K562 (cell line): ENCODE data around the gene DUSP28. TPM values are rescaled to one million over a fixed set of nuclear protein-coding genes. Genes with fewer than 3 reads are reported as not detected.

Experiments used
- BRCA1 ChIP-seq, 2 experiments: fragments of 450-650 bp in 1 of 2; sonication (generic) in 1 of 2; formaldehyde crosslinking in 1 of 2; IDR thresholded peaks; 2 replicates each; pipeline versions ENCODE4 v1.5.0 to v1.6.1; 2017 to 2020; ENCODE audit warnings: mild to moderate bottlenecking in 1 of 2, missing genetic modification reagents in 1 of 2
- ETV5 ChIP-seq: sonication (generic); formaldehyde crosslinking; IDR thresholded peaks from 2 replicates; pipeline ENCODE4 v1.4.0; 2020; ENCODE audit warnings: low read depth, mild to moderate bottlenecking, missing genetic modification reagents
- PPARD ChIP-seq: fragments of 250-450 bp; sonication (Bioruptor Pico); IDR thresholded peaks from 2 replicates; pipeline ENCODE4 v1.8.0; 2022; ENCODE audit warnings: inconsistent platforms, mild to moderate bottlenecking, moderate library complexity
- YY1 ChIP-seq, 3 experiments: IDR thresholded peaks; 2 replicates each; pipeline ENCODE4 v1.6.1; 2011; ENCODE audit warnings: low read length in 2 of 3, mild to moderate bottlenecking in 2 of 3, moderate library complexity in 2 of 3, borderline replicate concordance in 1 of 3, control low read depth in 1 of 3, low read depth in 1 of 3; ENCODE audit not compliant: insufficient read depth in 3 of 3, insufficient replicate concordance in 2 of 3, control insufficient read depth in 1 of 3, insufficient read length in 1 of 3; ENCODE audit errors: extremely low read depth in 1 of 3
- ZC3H11A ChIP-seq: IDR thresholded peaks from 2 replicates; pipeline ENCODE4 v1.6.1; 2012; ENCODE audit warnings: low read depth, low read length, improper control_type of control experiment
- polyA plus RNA-seq, 8 experiments: library from polyadenylated mRNA; depleted of rRNA in 4 of 8; stranded (reverse) in 5 of 8; unstranded in 3 of 8; fragments of >200 nt; fragmentation: Nextera tagmentation in 2 of 8; fragmentation: Illumina TruSeq in 1 of 8; extraction: Ambion mirVana in 2 of 8; extraction: Trizol in 1 of 8; gene quantifications; 2 replicates each; pipeline versions ENCODE4 v1.2.1 to v1.2.3, GENCODE V29; 2011 to 2014; ENCODE audit warnings: inconsistent platforms in 1 of 8, missing spikeins in 1 of 8
- total RNA-seq, 7 experiments: library from RNA; depleted of rRNA in 6 of 7; stranded (reverse); fragments of >200 nt in 6 of 7; fragmentation: Illumina TruSeq in 2 of 7; extraction: Trizol in 2 of 7; gene quantifications; 2 replicates each; pipeline versions ENCODE4 v1.2.1 to v1.2.3, GENCODE V29; 2011 to 2021; ENCODE audit warnings: low replicate concordance in 1 of 7
- TF ChIP-seq, protein P1 (sequence below): fragments of 250-450 bp; sonication (Bioruptor Pico); IDR thresholded peaks from 2 replicates; pipeline ENCODE4 v1.4.0; 2020; ENCODE audit warnings: borderline replicate concordance
- TF ChIP-seq, protein P2 (sequence below): fragments of 250-450 bp; sonication (Bioruptor Pico); IDR thresholded peaks from 2 replicates; pipeline ENCODE4 v1.8.0; 2022; ENCODE audit warnings: moderate library complexity, mild to moderate bottlenecking, inconsistent platforms
- TF ChIP-seq, protein P3 (sequence below): fragments of 450-650 bp; formaldehyde crosslinking; IDR thresholded peaks from 2 replicates; pipeline ENCODE4 v1.4.0; 2020; ENCODE audit warnings: mild to moderate bottlenecking, moderate library complexity

Gene DUSP28
- total and polyA plus RNA-seq, 9 of the 15 experiments (the other 6 are each of a cell fraction or from before 2014, with no cell fraction given): 2.8 to 8.1 (median 4.2) TPM

GRCh38 chr2:240563951-240564560 is 3.9 kb downstream of the DUSP28 start (continued):
- TF ChIP-seq, protein P1, sequence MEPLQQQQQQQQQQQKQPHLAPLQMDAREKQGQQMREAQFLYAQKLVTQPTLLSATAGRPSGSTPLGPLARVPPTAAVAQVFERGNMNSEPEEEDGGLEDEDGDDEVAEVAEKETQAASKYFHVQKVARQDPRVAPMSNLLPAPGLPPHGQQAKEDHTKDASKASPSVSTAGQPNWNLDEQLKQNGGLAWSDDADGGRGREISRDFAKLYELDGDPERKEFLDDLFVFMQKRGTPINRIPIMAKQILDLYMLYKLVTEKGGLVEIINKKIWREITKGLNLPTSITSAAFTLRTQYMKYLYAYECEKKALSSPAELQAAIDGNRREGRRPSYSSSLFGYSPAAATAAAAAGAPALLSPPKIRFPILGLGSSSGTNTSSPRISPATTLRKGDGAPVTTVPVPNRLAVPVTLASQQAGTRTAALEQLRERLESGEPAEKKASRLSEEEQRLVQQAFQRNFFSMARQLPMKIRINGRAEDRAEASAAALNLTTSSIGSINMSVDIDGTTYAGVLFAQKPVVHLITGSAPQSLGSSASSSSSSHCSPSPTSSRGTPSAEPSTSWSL (CRISPR knock-in tag): no peak
- TF ChIP-seq ETV5 (no peak), BRCA1 (IDR thresholded peaks at IDR 0.05) (no peak), BRCA1 (CRISPR knock-in tag; IDR thresholded peaks at IDR 0.05) (no peak), ZC3H11A (no peak), PPARD (CRISPR knock-in tag) (no peak), YY1 (IDR thresholded peaks at IDR 0.05; ENCODE audit: borderline replicate concordance in 1 of 3, control insufficient read depth in 1 of 3, extremely low read depth in 1 of 3, insufficient read depth in 3 of 3, insufficient read length in 1 of 3, insufficient replicate concordance in 2 of 3, low read depth in 1 of 3, low read length in 2 of 3) (no peak)
- TF ChIP-seq, protein P2, sequence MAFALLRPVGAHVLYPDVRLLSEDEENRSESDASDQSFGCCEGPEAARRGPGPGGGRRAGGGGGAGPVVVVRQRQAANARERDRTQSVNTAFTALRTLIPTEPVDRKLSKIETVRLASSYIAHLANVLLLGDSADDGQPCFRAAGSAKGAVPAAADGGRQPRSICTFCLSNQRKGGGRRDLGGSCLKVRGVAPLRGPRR (CRISPR knock-in tag): no peak
- TF ChIP-seq, protein P3, sequence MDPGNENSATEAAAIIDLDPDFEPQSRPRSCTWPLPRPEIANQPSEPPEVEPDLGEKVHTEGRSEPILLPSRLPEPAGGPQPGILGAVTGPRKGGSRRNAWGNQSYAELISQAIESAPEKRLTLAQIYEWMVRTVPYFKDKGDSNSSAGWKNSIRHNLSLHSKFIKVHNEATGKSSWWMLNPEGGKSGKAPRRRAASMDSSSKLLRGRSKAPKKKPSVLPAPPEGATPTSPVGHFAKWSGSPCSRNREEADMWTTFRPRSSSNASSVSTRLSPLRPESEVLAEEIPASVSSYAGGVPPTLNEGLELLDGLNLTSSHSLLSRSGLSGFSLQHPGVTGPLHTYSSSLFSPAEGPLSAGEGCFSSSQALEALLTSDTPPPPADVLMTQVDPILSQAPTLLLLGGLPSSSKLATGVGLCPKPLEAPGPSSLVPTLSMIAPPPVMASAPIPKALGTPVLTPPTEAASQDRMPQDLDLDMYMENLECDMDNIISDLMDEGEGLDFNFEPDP (CRISPR knock-in tag): no peak
